GM12864 (cell line): ENCODE measurements around the gene MRNIP.

Experiments
- DNase-seq: peaks from one replicate; pipeline ENCODE4 v3.0.0-alpha.2; 2011; ENCODE audit warnings: low read depth
- H3K4me3 ChIP-seq: 2 replicates; pipeline ENCODE4 v1.5.1; 2011; ENCODE audit warnings: mild to moderate bottlenecking, low read depth, low read length, control low read depth
- TF ChIP-seq, protein P1 (sequence below): IDR thresholded peaks from 2 replicates; pipeline ENCODE4 v1.5.1; 2011; ENCODE audit warnings: low read depth, mild to moderate bottlenecking, moderate library complexity, low read length, control low read depth, inconsistent platforms; ENCODE audit errors: missing control alignments

The MRNIP gene

DNA sequence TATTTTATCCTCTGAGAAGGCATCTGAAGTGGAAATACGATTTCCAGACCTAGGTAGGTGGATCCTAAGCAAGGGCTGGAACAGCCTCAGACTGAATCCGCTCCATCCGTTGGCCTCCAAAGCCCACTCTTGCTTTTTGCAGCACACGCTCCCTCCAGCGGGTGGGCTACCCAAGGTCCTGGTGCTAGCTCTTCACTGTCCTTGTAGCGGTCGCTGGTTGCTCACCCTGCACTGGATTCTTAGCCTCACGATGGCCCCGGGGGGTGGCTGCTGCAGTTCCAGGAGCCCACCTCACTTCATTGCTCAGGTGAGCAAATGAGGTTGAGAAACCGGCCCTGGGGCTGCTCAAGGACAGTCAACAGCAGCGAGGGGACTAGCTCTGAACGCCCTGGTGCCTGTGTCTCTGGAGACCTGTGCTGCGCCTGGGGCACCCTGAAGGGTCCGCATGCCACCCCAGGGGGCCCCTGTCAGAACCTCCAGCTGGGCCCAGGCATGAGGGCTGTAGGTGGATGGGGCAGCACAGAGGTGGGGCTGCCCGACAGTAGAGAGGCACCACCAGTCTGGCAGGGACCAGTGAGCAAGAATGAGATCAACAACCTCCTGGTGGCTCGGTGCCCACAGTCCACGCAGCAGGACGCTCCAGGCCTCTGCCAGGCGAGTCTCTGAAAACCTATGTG is 56.3 kb downstream of the MRNIP start:
- H3K4me3 ChIP-seq = no peak overlapping the region
- DNase-seq = no peak
- TF ChIP-seq, protein P1, sequence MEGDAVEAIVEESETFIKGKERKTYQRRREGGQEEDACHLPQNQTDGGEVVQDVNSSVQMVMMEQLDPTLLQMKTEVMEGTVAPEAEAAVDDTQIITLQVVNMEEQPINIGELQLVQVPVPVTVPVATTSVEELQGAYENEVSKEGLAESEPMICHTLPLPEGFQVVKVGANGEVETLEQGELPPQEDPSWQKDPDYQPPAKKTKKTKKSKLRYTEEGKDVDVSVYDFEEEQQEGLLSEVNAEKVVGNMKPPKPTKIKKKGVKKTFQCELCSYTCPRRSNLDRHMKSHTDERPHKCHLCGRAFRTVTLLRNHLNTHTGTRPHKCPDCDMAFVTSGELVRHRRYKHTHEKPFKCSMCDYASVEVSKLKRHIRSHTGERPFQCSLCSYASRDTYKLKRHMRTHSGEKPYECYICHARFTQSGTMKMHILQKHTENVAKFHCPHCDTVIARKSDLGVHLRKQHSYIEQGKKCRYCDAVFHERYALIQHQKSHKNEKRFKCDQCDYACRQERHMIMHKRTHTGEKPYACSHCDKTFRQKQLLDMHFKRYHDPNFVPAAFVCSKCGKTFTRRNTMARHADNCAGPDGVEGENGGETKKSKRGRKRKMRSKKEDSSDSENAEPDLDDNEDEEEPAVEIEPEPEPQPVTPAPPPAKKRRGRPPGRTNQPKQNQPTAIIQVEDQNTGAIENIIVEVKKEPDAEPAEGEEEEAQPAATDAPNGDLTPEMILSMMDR = no peak

GRCh38 chr5:179801304-179802206 is 57.1 kb downstream of the MRNIP start:
- H3K4me3 ChIP-seq = no peak overlapping the region
- DNase-seq = no peak
- TF ChIP-seq, protein P1 = peak; percentile 81

DNA sequence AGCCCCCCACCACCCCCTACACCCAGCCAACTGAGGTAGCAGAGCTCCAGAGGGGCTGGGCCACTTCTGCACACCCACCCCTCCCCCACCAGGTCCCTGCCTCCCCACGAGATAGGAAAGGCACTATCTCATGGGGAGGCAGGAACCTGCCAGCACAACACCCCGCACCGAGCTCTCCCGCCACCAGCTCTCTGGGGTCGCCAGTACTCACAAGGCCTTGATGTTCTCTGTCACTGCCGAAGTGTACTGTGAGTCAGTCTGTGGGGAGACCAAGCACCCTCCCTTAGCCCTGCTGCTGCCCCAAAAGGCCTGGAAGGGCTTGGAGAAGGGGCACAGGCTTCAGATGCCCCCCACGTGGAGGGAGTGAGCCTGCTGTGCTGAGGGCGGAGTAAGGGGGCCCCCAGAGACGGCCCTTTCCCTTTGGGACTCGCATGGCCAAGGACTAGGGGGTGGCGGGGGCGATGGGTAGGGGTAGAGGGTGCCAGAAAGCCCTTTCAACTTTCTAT is 57.9 kb downstream of the MRNIP start:
- DNase-seq = no peak
- TF ChIP-seq, protein P1 = no peak
- no peak overlapping the region for H3K4me3 ChIP-seq

GRCh38 chr5:179800071-179800695 is 58.4 kb downstream of the MRNIP start:
- TF ChIP-seq, protein P1 = no peak
- DNase-seq = no peak
- H3K4me3 ChIP-seq = no peak overlapping the region

DNA sequence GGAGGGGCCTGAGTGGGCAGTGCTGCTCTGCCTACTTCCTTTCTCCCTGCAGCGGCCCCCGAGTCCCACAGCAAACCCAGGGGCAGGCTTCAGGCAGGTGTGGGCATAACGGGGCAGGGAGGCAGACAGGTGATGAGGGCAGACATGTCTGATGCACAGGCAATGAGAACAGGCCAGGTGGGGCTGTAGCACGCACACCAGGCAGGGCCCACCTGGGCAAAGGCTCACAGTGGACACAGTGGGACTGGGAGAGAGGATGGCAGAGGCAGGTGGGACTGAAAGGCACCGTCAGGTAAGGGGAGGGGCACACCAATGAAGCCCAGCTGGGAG is 59.0 kb downstream of the MRNIP start:
- H3K4me3 ChIP-seq = no peak overlapping the region
- TF ChIP-seq, protein P1 = no peak
- DNase-seq = no peak

- H3K4me3 ChIP-seq = no peak overlapping the region
- TF ChIP-seq, protein P1 = no peak
- DNase-seq = no peak
These were observed 59.6 kb downstream of the MRNIP start for GRCh38 chr5:179798771-179799643.
